Pancreas (tissue), 10 donors: ENCODE results near the gene CD244. TPM values are rescaled to one million over a fixed set of nuclear protein-coding genes. Genes with fewer than 3 reads are reported as not detected.

Experiments used
- ATAC-seq, 4 donors: fragments of 200-7000 bp; cut with Tn5 transposase; one replicate each; pipeline versions ENCODE4 v1.8.0 to v1.9.1; 2020; ENCODE audit warnings: mild to moderate bottlenecking in 4 of 4, moderate library complexity in 4 of 4
- DNase-seq, 6 donors: peaks; one replicate each; pipeline ENCODE4 v3.0.0-alpha.2; 2020
- FAIRE-seq: peaks from 2 replicates; lab custom pipeline; 2012; peaks lifted over from hg19 to GRCh38; lab: Jason Lieb, UNC
- H3K27ac ChIP-seq, 4 donors: fragments of 200-600 bp; sonication (generic); 1 replicate in 3 of 4; 2 replicates in 1 of 4; pipeline versions ENCODE4 v1.5.0 to v1.8.0; 2020
- H3K27me3 ChIP-seq, 4 donors: fragments of 200-600 bp; one replicate each; pipeline ENCODE4 v1.8.0; 2021
- H3K36me3 ChIP-seq, 3 donors: fragments of 200-600 bp; sonication (generic) in 1 of 3; one replicate each; pipeline versions ENCODE4 v1.5.0 to v1.8.0; 2020 to 2021
- H3K4me1 ChIP-seq, 3 donors: fragments of 200-600 bp; one replicate each; pipeline ENCODE4 v1.8.0; 2021
- H3K4me3 ChIP-seq, 4 donors: fragments of 200-600 bp; sonication (generic) in 2 of 4; one replicate each; pipeline versions ENCODE4 v1.5.0 to v1.8.0; 2020 to 2021
- H3K9me3 ChIP-seq, 4 donors: fragments of 200-600 bp; one replicate each; pipeline ENCODE4 v1.8.0; 2021
- CTCF ChIP-seq, 4 donors: fragments of 200-600 bp; sonication (generic) in 3 of 4; IDR thresholded peaks; one replicate each; pipeline versions ENCODE4 v1.5.0 to v1.8.0; 2021; ENCODE audit warnings: antibody characterized with exemption in 4 of 4
- WGBS, 2 donors: extraction: QIAGEN DNeasy Blood & Tissue Kit; methylation state at CpG; one replicate each; pipeline ENCODE4 v1.1.7; 2013; 5-methylcytosine and 5-hydroxymethylcytosine counted together
- intact Hi-C, 3 donors: fragments of 100-400 bp; cut with DNase I; formaldehyde crosslinking; loops; one replicate each; pipeline versions ENCODE4 v1.11.1 to v1.14.2; 2022
- polyA plus RNA-seq, 2 donors: library from polyadenylated mRNA; stranded (reverse); fragments of 200-250 nt; gene quantifications; one replicate each; pipeline ENCODE4 v1.2.3, GENCODE V29; 2013
- total RNA-seq, 6 donors: library from RNA; stranded (reverse); fragmentation: NEBNext Ultra II Directional in 4 of 6; extraction: Animal tissue kit (Norgen Biotek cat#: 25700) in 4 of 6; gene quantifications; one replicate each; pipeline versions ENCODE4 v1.2.1 to v1.2.4, GENCODE V29; 2021 to 2023
- donor health status: healthy with polysubstance abuse.
- donor health status: DM: no; HTN: no; CAD: no; lungs with moderate emphysema.
- donor health status: DM: no; HTN: no; CAD: no.
- donor health status: control.
- donor health status: control.
- donor health status: Bipolar disorder and iron deficiency.
- donor health status: DM: yes; HTN: yes; CAD: no.
- donor health status: DM: no; HTN: no; CAD: no.
- donor health status: DM: no; HTN: no; CAD: no.
- donor health status: DM: yes; HTN: yes; CAD: no.

CD244 gene
- total and polyA plus RNA-seq, 8 donors = 0.06 to 0.79 (median 0.14) TPM; not detected in 2

DNA sequence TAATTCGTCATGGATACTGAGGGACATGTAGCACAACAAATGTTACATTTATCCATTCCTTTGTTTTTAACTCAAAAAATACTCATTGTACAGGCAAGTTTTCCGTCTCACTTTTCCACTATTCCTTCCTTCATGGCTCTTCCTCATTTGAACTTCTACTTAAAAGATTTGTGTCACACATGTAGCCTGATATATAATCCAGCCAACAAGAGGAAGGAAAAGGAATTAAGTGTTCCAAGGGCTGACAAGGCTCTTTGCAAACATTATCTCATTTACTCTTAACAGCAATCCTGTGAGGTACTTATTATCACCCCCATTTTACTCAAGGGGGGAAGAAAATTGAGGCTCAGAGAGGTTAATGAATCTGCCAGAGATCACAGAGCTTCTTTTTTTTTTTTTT lies 22.9 kb downstream of the CD244 start:
- no peak for TF ChIP-seq CTCF (IDR thresholded peaks at IDR 0.05)
- 82 to 88% methylated on average over 2 of the region's 2 CpGs for WGBS, 2 donors
- Histone ChIP-seq H3K4me1 (no peaks in the 10 kb centered on the region), H3K9me3 (no peaks in the 10 kb centered on the region), H3K36me3 (no peaks in the 10 kb centered on the region), H3K27me3 (no peaks in the 10 kb centered on the region), H3K27ac (no peak overlapping the region), H3K4me3 (no peak overlapping the region)
- no peak for FAIRE-seq
- no peak for ATAC-seq
- no peak for DNase-seq
- intact Hi-C loops = loop anchor here in 2 of 3 donors (5.0 to 10.0 kb wide), 3 partner anchors 108 to 295 kb away; partner anchors contain the start of genes DEDD (in 1 of the 2) and ITLN2 (in 1 of the 2)

DNA sequence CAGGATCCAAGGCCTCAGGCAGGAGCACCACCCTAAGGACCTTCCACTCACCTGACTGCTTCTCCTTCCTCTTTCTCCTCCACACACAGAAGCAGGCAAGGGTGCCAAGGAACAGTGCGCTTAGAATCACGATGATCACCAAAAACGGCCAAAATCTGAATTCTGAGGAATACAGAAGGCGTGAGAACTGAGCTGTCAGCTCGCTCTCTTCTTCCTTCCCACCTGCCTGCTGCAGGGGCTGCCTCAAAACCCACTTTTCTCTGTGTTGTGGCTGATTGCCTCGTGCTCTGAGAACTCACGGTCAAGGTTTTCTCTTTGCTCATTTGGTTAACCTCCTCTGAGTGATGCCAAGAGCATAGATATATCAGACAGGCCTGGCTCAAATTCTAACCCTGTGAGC lies 23.8 kb downstream of the CD244 start:
- no peak for TF ChIP-seq CTCF (IDR thresholded peaks at IDR 0.05)
- no peak overlapping the region for H3K27ac ChIP-seq

GRCh38 chr1:160837558-160838205 lies 25.0 kb downstream of the CD244 start:
- Histone ChIP-seq H3K4me3 (no peak overlapping the region), H3K36me3 (no peaks in the 10 kb centered on the region), H3K27me3 (no peaks in the 10 kb centered on the region), H3K27ac (no peak overlapping the region), H3K4me1 (no peaks in the 10 kb centered on the region), H3K9me3 (no peaks in the 10 kb centered on the region)
- 84 to 91% methylated on average over 9 of the region's 9 CpGs for WGBS, 2 donors
- intact Hi-C loops = loop anchor here in 2 of 3 donors (5.0 to 10.0 kb wide), 3 partner anchors 110 to 297 kb away; partner anchors contain the start of genes DEDD (in 1 of the 2) and ITLN2 (in 1 of the 2)
- ATAC-seq (peak in 3 of 4 donors; percentile 29 to 66 (median 49)), FAIRE-seq (no peak), DNase-seq (no peak)
- no peak for TF ChIP-seq CTCF (IDR thresholded peaks at IDR 0.05)

More for the DNA sequence above, 23.8 kb downstream of the CD244 start:
- DNase-seq (no peak), ATAC-seq (no peak), FAIRE-seq (no peak)
- no peaks in the 10 kb centered on the region for H3K27me3 ChIP-seq
- intact Hi-C loops = loop anchor here in 2 of 3 donors (5.0 to 10.0 kb wide), 3 partner anchors 108 to 296 kb away; partner anchors contain the start of genes DEDD (in 1 of the 2) and ITLN2 (in 1 of the 2)
- no peaks in the 10 kb centered on the region for H3K36me3 ChIP-seq
- 73 to 77% methylated on average over 7 of the region's 7 CpGs for WGBS, 2 donors
- H3K9me3 ChIP-seq = no peaks in the 10 kb centered on the region
- no peak overlapping the region for H3K4me3 ChIP-seq
- no peaks in the 10 kb centered on the region for H3K4me1 ChIP-seq

- H3K4me1 ChIP-seq = no peaks in the 10 kb centered on the region
These were observed 25.6 kb downstream of the CD244 start for GRCh38 chr1:160836981-160837557.

More at GRCh38 chr1:160836981-160837557, 25.6 kb downstream of the CD244 start:
- Histone ChIP-seq H3K4me3 (no peak overlapping the region), H3K9me3 (no peaks in the 10 kb centered on the region), H3K36me3 (no peaks in the 10 kb centered on the region), H3K27ac (no peak overlapping the region), H3K27me3 (no peaks in the 10 kb centered on the region)
- no peak for FAIRE-seq
- no peak for ATAC-seq
- no peak for TF ChIP-seq CTCF (IDR thresholded peaks at IDR 0.05)
- no peak for DNase-seq
- intact Hi-C loops = loop anchor here in 2 of 3 donors (5.0 to 10.0 kb wide), 3 partner anchors 110 to 298 kb away; partner anchors contain the start of genes DEDD (in 1 of the 2) and ITLN2 (in 1 of the 2)
- 74 to 76% methylated on average over 4 of the region's 4 CpGs for WGBS, 2 donors
